RWPE1 (cell line): ENCODE results near the gene ZNF765.

ENCODE experiments used
- CTCF ChIA-PET: fragments of 350-600 bp; sonication (Branson Sonifier 250); formaldehyde crosslinking; extraction: SDS; loops from one replicate; lab custom pipeline; 2021; lab: Yijun Ruan, JAX
- POLR2A ChIA-PET: fragments of 400-600 bp; formaldehyde crosslinking; extraction: SDS; loops from one replicate; lab custom pipeline; 2020; ENCODE audit warnings: antibody characterized with exemption; ENCODE audit not compliant: low non-redundant PET; lab: Yijun Ruan, JAX
- DNase-seq: peaks from one replicate; pipeline ENCODE4 v3.0.0; 2012; ENCODE audit warnings: low spot score
- H3K27ac ChIP-seq: fragments of 450-650 bp; 2 replicates; pipeline ENCODE4 v1.5.1; 2017
- TF ChIP-seq, protein P1 (sequence below): fragments of 450-650 bp; conservative IDR thresholded peaks from 2 replicates; pipeline ENCODE4 v1.5.1; 2017; ENCODE audit warnings: low read depth, mild to moderate bottlenecking

ZNF765 gene

DNA sequence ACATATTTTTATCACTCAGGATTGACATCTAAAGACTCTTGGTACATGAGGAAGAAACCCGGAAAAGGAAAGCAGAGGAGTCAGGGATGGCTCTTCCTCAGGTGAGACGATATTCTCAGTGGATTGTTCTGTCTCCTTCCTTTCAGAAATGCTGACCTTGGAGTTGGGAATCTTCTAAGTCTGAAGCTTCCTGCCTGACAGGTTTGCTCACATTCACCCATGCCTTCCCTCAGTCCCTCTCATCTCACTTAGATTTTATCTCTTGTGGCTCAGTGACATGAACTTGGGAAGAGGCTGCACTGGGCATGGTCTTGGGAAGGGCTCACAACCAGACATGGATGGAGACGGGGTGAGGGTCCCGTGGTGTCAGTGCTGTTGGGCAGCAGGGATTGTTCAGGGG is 22.8 kb upstream of the ZNF765 start:
- DNase-seq = no peak
- TF ChIP-seq, protein P1, sequence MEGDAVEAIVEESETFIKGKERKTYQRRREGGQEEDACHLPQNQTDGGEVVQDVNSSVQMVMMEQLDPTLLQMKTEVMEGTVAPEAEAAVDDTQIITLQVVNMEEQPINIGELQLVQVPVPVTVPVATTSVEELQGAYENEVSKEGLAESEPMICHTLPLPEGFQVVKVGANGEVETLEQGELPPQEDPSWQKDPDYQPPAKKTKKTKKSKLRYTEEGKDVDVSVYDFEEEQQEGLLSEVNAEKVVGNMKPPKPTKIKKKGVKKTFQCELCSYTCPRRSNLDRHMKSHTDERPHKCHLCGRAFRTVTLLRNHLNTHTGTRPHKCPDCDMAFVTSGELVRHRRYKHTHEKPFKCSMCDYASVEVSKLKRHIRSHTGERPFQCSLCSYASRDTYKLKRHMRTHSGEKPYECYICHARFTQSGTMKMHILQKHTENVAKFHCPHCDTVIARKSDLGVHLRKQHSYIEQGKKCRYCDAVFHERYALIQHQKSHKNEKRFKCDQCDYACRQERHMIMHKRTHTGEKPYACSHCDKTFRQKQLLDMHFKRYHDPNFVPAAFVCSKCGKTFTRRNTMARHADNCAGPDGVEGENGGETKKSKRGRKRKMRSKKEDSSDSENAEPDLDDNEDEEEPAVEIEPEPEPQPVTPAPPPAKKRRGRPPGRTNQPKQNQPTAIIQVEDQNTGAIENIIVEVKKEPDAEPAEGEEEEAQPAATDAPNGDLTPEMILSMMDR = no peak
- CTCF ChIA-PET = interaction anchor here (0.7 kb wide), 1 partner anchor 1013 kb away, joined by 4 read pairs; no protein-coding TSS in a partner anchor
- no peak overlapping the region for H3K27ac ChIP-seq
- POLR2A ChIA-PET = no interaction called here

DNA sequence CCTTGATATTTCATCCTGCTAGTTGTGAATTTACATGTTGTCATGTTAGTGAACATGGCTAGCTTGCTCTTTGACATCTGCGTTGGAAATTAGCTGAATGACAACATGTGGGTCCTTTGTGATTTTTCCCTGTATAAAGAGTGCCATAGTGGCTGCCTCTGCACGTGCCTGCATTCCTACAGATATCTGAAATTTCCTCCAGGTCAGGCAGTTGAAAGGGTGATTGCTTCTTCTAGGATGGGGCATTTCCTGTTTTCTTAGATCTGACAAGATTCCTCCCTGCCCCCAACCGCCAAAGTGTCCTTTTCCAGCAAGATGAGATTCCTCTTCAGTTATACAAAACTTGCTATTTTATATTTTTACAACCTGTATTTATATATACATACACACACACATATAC is 20.7 kb upstream of the ZNF765 start:
- no peak for DNase-seq
- no peak overlapping the region for H3K27ac ChIP-seq
- TF ChIP-seq, protein P1 = no peak
- CTCF ChIA-PET = interaction anchor here (0.7 kb wide), 1 partner anchor 1137 kb away, joined by 8 read pairs; no protein-coding TSS in a partner anchor
- POLR2A ChIA-PET = no interaction called here

DNA sequence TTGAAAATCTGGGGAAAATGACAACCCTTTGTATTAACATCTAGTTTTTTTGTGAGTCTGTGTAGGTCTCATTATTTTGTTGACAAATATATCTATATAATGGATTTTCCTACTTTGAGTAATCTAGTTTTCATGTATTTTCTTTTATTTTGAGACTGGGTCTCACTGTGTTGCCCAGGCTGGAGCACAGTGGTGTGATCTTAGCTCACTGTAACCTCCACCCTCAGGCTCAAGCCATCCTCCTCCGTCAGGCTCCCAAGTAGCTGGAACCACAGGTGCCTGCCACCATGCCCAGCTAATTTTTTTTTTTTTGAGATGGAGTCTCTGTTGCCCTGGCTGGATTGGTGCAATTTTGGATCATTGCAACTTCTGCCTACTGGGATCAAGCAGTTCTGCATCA is 20.2 kb upstream of the ZNF765 start:
- no peak overlapping the region for H3K27ac ChIP-seq
- ChIA-PET POLR2A (no interaction called here), CTCF (no interaction called here)
- DNase-seq = no peak
- TF ChIP-seq, protein P1 = no peak

DNA sequence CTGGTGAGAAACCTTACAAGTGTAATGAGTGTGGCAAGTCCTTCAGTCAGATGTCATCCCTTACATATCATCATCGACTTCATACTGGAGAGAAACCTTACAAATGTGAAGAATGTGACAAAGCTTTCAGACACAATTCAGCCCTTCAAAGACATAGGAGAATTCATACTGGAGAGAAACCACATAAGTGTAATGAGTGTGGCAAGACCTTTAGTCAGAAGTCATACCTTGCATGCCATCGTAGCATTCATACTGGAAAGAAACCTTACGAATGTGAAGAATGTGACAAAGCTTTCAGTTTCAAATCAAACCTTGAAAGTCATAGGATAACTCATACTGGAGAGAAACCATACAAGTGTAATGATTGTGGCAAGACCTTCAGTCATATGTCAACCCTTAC is 13.6 kb upstream of the ZNF765 start:
- TF ChIP-seq, protein P1 = no peak
- DNase-seq = no peak
- no peak overlapping the region for H3K27ac ChIP-seq
- ChIA-PET CTCF (interaction anchor here (0.6 kb wide), 1 partner anchor 16 kb away, joined by 4 read pairs; no protein-coding TSS in a partner anchor), POLR2A (no interaction called here)

DNA sequence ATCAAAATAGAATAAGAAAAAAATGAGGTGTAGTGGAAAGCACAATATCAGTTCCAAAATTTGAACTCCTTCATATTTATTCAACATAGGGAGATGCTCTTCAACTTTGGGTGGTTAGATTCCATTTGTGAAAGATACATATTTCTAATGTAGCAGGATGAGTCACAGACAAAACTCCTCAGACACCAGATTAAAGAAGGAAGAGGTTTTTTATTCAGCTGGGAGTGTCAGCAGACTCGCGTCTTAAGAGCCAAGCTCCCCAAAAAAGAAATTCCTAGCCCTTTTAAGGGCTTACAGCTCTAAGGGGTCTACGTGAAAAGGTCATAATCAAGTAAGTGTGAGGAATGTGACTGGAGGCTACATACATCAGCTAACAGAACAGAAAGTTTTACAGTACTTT is 6.8 kb upstream of the ZNF765 start:
- CTCF ChIA-PET = interaction anchor here (0.6 kb wide), 1 partner anchor 254 kb away, joined by 3 read pairs; no protein-coding TSS in a partner anchor
- no peak for DNase-seq
- POLR2A ChIA-PET = no interaction called here
- TF ChIP-seq, protein P1 = no peak
- no peak overlapping the region for H3K27ac ChIP-seq

DNA sequence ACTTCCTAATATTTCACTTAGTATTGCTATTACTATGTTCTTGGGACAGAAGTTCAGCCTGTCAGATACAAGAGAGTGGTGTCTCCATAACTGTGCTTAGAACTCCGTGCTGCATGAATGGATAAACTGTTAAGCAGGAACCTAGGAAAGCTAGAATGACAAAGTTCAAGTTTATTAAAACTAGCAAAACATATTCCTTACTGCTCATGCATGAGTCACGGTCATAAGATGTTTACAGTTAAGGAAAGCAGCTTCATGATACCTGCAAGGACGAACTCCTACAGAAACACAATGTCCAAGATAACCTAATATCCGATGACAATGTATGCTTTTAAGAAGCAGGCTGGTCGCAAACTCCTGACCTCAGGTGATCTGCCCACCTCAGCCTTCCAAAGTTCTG is 6.0 kb upstream of the ZNF765 start:
- H3K27ac ChIP-seq = no peak overlapping the region
- TF ChIP-seq, protein P1 = no peak
- ChIA-PET POLR2A (no interaction called here), CTCF (no interaction called here)
- DNase-seq = no peak
